GM18511 (cell line): ENCODE results near the gene SEC16B.

Experiments
- ATAC-seq: cut with Tn5 transposase; IDR thresholded peaks from one replicate; pipeline ENCODE4 v1.9.1; 2021; ENCODE audit warnings: mild to moderate bottlenecking, moderate library complexity; ENCODE audit not compliant: unreplicated experiment

The SEC16B gene

GRCh38 chr1:177944016-177944949 lies 25.6 kb downstream of the SEC16B start:
- no peak for ATAC-seq

- ATAC-seq: no peak
These were observed 27.9 kb downstream of the SEC16B start for GRCh38 chr1:177941976-177942375.

GRCh38 chr1:177940682-177941081 lies 29.2 kb downstream of the SEC16B start:
- no peak for ATAC-seq

DNA sequence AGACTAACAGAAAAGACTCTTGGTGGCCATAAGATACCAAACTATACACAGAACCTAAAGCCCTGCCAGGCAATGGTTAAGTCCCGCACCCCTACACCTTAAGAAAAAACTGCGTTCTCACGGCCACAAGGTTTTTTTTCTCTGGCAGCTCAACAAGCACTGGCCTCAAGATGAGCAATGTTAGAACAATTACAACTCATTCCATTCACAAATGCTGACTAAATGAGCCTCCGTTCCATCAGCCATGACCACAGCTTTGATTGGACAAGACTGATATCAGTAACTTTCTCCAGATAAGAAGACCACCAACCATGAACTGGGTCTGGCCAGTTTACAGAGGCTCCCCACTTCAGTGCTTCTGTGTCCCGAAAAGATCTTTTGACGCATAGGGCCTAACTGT lies 31.9 kb downstream of the SEC16B start:
- no peak for ATAC-seq

- ATAC-seq: no peak
These were observed 32.6 kb downstream of the SEC16B start for GRCh38 chr1:177937174-177937770.

GRCh38 chr1:177935638-177936415 lies 34.0 kb downstream of the SEC16B start:
- no peak for ATAC-seq

- ATAC-seq: no peak
These were observed 34.9 kb downstream of the SEC16B start for GRCh38 chr1:177934927-177935326.

GRCh38 chr1:177934461-177934860 lies 35.4 kb downstream of the SEC16B start:
- ATAC-seq: no peak

DNA sequence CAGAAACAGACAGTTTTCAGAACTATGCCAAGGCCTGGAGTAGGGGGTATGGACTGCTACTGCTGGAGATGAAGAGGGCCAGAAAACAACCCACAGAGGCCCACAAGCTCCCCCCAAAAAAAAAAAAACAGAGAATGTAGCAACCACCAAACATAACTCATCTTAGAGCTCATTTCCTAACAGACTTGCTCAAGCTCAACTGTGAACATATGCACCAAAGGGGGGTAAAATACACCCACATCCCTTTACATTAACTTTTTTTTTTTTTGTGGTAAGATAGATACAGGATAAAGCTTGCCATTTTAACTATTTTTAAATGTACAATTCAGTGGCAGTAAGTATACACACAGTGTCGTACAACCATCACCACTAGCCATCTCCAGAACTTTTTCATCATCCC lies 36.0 kb downstream of the SEC16B start:
- no peak for ATAC-seq

GRCh38 chr1:177932123-177932522 lies 37.7 kb downstream of the SEC16B start:
- ATAC-seq: no peak

GRCh38 chr1:177928952-177929351 lies 40.9 kb downstream of the SEC16B start:
- ATAC-seq: no peak

DNA sequence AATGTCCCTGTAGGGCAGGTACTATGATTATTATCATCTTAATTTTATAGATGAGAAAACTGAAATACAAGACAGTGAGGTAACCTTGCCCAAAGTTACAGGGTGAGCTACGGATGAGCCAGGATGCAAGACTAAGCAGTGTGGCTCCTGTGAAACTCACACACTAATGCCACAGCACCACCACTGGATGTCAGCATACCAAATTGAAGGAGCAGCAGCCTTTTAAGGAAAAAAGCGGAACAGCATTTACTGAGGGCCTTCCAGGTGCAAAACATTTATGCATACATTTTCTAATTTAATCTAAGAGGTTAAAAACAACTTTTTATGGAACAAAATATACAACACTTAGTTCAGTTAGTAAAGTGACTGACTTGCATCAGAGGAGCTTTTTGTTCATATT lies 41.7 kb downstream of the SEC16B start:
- no peak for ATAC-seq

- ATAC-seq: no peak
These were observed 42.7 kb downstream of the SEC16B start for GRCh38 chr1:177927021-177927596.

DNA sequence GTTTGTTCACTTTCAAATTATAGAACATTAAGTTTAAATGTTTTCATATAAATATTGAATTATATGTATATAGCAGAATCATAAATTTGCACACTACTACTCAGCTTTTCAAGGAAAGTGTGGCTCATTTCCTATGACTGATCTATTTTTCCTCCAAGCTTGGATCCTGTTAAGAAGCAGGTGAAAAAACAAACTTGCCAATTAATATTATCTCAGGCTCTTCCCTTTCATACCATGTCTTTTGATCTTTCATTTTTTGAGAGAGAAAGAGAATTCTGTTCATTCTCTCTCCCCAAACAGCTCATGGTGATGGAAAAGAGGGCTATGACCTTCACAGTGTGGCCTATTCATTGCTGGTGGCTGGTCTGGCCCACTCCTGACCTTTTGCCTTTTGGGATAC lies 43.7 kb downstream of the SEC16B start:
- no peak for ATAC-seq

GRCh38 chr1:177925006-177925405 lies 44.9 kb downstream of the SEC16B start:
- no peak for ATAC-seq

DNA sequence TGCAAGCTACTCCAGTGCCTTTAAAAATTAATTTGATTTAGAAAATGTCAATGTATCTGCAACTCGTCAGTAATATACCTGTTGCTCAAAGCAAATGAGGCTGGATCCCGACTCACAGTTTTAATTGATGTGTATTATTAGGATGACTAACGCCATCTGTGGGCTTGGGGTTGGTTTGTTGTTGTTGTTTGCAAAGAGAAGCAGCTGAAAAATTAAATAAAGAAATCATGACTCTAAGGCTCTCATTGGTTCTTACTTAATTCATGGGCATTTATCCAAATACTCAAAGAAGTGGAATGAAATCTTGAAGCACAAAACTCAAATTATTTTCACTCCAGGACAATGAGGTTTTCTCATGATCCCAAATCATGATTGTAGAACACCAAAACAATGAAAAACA lies 46.4 kb downstream of the SEC16B start:
- no peak for ATAC-seq

GRCh38 chr1:177922209-177922608 lies 47.6 kb downstream of the SEC16B start:
- ATAC-seq: no peak

GRCh38 chr1:177921590-177921989 lies 48.3 kb downstream of the SEC16B start:
- ATAC-seq: no peak

GRCh38 chr1:177920091-177920490 lies 49.8 kb downstream of the SEC16B start:
- no peak for ATAC-seq

GRCh38 chr1:177915641-177916040 lies 54.2 kb downstream of the SEC16B start:
- ATAC-seq: no peak

DNA sequence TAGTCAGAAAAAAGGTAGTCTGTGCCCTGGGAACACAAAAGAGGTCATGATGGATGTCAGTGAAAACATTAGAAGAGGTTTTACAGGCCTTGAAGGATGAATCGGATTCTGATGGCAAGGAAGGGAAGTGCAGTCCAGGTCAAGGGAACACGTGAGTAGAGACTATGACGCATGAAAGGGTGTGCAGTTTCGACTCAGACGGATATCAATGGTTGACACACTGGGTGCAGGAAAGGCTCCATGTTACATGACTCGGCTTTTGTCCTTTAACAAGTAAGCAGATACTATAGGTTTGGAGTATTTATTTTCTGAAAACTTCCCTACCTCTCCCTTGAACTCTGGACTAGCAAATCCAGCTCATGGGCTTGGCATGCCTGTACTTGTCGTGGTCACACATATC lies 55.3 kb downstream of the SEC16B start:
- no peak for ATAC-seq
